Osteoblast (primary cell): Measurements from ENCODE around the gene DNAJC27. TPM values are rescaled to one million over a fixed set of nuclear protein-coding genes. Genes with fewer than 3 reads are reported as not detected.
A peak's percentile ranks its signal among the peaks of the same experiment; 100 is the strongest.

Source experiments
- DNase-seq: peaks from one replicate; pipeline ENCODE4 v3.0.0; 2011; ENCODE audit warnings: low spot score, mixed read lengths; ENCODE audit not compliant: insufficient read length; ENCODE audit errors: missing footprints
- H2AFZ ChIP-seq: 2 replicates; pipeline ENCODE4 v1.6.0; 2011; ENCODE audit warnings: mild to moderate bottlenecking, low read length
- H3K27ac ChIP-seq: 2 replicates; pipeline ENCODE4 v1.5.1; 2011; ENCODE audit warnings: mild to moderate bottlenecking, low read depth, low read length, moderate library complexity
- H3K27me3 ChIP-seq: 2 replicates; pipeline ENCODE4 v1.6.0; 2012; ENCODE audit warnings: mild to moderate bottlenecking, control low read depth, inconsistent platforms, low read length, moderate library complexity; ENCODE audit not compliant: insufficient read depth
- H3K36me3 ChIP-seq: 2 replicates; pipeline ENCODE4 v1.5.1; 2011; ENCODE audit warnings: mild to moderate bottlenecking, low read length, control low read depth, moderate library complexity; ENCODE audit not compliant: insufficient read depth
- H3K4me1 ChIP-seq: 2 replicates; pipeline ENCODE4 v1.5.1; 2011; ENCODE audit warnings: mild to moderate bottlenecking, low read length, control low read depth, moderate library complexity; ENCODE audit not compliant: insufficient read depth
- H3K4me2 ChIP-seq: 2 replicates; pipeline ENCODE4 v1.6.0; 2011; ENCODE audit warnings: mild to moderate bottlenecking, low read length; ENCODE audit not compliant: insufficient read depth
- H3K4me3 ChIP-seq: fragments of 200-600 bp; sonication (generic); 3 replicates; pipeline ENCODE4 v1.5.1; 2012; ENCODE audit warnings: mild to moderate bottlenecking, low read length, inconsistent platforms; ENCODE audit not compliant: insufficient read depth
- H3K79me2 ChIP-seq: 2 replicates; pipeline ENCODE4 v1.6.0; 2012; ENCODE audit warnings: mild to moderate bottlenecking, low read length, control low read depth, inconsistent platforms; ENCODE audit not compliant: insufficient read depth
- H3K9me3 ChIP-seq: 2 replicates; pipeline ENCODE4 v1.5.1; 2011; ENCODE audit warnings: low read depth, low read length, control low read depth
- H4K20me1 ChIP-seq: 2 replicates; pipeline ENCODE4 v1.6.0; 2012; ENCODE audit warnings: mild to moderate bottlenecking, low read length, control low read depth; ENCODE audit not compliant: insufficient read depth
- total RNA-seq: library from RNA; depleted of rRNA; stranded (reverse); fragments of >200 nt; gene quantifications from 2 replicates; pipeline ENCODE4 v1.2.3, GENCODE V29; 2012
- TF ChIP-seq, protein P1 (sequence below): IDR thresholded peaks from 2 replicates; pipeline ENCODE4 v1.5.1; 2011; ENCODE audit warnings: mild to moderate bottlenecking, low read depth, low read length, moderate library complexity; ENCODE audit errors: extremely low read depth

The DNAJC27 gene
- total RNA-seq, 1 donor: 8.7 TPM

DNA sequence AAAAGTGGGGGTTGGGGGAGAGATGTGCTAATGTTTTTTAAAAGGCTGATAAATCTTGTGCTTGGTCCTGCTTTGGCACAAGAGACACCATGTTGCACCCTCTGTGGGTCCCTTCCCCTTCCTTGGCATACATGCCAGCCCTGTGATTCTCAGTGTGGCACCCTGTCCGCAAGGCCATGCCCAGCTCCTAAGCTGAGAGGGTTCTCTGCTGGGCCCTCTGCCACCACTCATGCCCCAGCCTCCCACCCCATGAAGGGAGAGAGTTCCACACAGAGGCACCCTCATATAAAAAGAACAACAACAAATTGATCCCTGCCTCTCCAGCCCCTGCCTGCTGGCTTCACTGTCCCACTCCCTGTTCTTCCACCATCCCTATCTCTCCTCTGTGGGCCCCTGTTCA is 49.2 kb downstream of the DNAJC27 start:
- DNase-seq: no peak
- peaks cover 2% of the 10 kb centered on the region for H4K20me1 ChIP-seq
- H3K4me1 ChIP-seq: peaks cover 18% of the 10 kb centered on the region
- no peaks in the 10 kb centered on the region for H3K36me3 ChIP-seq
- no peak overlapping the region for H3K4me2 ChIP-seq
- no peak overlapping the region for H2AFZ ChIP-seq
- H3K27me3 ChIP-seq: no peaks in the 10 kb centered on the region
- TF ChIP-seq, protein P1, sequence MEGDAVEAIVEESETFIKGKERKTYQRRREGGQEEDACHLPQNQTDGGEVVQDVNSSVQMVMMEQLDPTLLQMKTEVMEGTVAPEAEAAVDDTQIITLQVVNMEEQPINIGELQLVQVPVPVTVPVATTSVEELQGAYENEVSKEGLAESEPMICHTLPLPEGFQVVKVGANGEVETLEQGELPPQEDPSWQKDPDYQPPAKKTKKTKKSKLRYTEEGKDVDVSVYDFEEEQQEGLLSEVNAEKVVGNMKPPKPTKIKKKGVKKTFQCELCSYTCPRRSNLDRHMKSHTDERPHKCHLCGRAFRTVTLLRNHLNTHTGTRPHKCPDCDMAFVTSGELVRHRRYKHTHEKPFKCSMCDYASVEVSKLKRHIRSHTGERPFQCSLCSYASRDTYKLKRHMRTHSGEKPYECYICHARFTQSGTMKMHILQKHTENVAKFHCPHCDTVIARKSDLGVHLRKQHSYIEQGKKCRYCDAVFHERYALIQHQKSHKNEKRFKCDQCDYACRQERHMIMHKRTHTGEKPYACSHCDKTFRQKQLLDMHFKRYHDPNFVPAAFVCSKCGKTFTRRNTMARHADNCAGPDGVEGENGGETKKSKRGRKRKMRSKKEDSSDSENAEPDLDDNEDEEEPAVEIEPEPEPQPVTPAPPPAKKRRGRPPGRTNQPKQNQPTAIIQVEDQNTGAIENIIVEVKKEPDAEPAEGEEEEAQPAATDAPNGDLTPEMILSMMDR: no peak
- H3K79me2 ChIP-seq: peaks cover 2% of the 10 kb centered on the region
- H3K27ac ChIP-seq: no peak overlapping the region
- no peaks in the 10 kb centered on the region for H3K9me3 ChIP-seq
- H3K4me3 ChIP-seq: no peak overlapping the region

DNA sequence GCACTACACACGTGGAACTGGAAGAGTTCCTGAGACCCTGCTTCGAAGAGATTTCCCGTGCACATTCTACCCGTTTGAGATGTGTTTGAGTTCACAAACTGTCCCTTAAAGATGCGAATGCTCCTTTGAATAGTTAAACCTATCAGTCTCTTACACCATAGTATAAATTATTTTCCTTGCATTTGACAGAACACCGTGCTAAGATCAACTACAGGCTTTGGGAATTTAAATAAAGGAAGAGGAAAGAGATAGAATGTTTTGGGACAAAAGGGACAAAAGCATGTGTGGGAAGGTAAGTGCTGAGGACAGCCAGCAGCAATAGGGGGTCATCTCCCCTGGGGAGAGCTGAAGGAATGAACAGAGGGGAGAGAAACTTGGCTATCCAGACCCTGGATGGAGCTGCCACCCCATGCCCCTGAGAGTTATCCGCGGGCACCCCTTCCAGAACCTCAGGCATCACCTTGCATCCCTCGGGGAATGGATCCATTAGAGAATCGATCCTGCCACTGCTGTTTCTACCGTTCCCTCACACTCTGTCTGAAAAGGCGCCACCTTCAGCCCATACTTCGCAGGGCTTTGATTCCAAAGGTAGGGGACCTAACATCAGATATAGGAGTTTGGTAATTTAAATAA is 50.8 kb downstream of the DNAJC27 start:
- peak overlapping the region; percentile 80 for H2AFZ ChIP-seq
- TF ChIP-seq, protein P1: no peak

DNA sequence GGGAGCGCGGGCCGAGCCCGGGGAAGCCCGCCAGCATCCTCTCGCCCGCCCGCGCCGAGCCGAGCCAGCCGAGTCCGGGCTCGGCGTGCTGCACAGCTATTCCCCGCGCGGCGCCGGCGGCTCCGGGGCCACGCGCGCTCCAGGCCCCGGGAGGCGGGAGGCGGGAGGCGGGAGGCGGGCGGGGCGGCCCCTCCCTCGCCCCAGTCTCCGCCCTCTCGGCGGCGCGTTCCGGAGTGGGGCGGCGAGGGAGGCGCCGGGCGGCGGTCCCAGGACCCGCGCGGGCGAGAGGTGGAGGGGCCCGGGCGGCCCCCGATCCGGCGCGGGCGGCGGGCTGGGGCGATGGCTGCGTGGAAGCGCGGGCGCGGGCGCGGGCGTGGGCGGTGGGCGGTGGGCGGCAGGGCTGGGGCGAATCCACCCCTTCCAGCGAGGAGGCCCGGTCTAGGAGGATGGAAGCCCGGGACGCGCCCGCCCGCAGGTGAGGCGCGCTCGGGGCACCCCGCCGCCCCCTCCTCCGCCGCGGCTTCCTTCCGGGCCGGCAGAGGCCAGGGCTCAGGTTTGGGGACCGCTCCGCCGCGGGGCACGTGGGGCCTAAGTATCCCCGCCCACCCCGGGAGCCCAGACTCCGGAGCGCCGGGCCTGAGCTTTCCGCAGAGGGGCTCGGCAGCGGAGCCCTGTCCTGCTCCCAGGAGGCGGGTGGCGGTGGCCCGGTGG is 51.5 kb downstream of the DNAJC27 start, which contains the start of gene ADCY3:
TSS of gene ADCY3 (minus strand) at position 140 of the 711 bp plus-strand sequence. CDS start 1,250 bp downstream, outside the sequence.
- Histone ChIP-seq H3K9me3 (no peaks in the 10 kb centered on the region), H3K4me2 (peak within 1 kb of the TSS; percentile 84), H3K4me3 (peak within 1 kb of the TSS; percentile 75), H3K36me3 (no peaks in the 10 kb centered on the region), H3K79me2 (peaks cover 8% of the 10 kb centered on the region), H4K20me1 (peaks cover 16% of the 10 kb centered on the region), H3K27me3 (no peaks in the 10 kb centered on the region), H3K27ac (peak within 1 kb of the TSS; percentile 33), H2AFZ (peak within 1 kb of the TSS; percentile 80), H3K4me1 (peaks cover 23% of the 10 kb centered on the region)
- TF ChIP-seq, protein P1: no peak
- peak; percentile 99 for DNase-seq

More for the DNA sequence above, 50.8 kb downstream of the DNAJC27 start:
- H4K20me1 ChIP-seq: peaks cover 15% of the 10 kb centered on the region
- H3K27me3 ChIP-seq: no peaks in the 10 kb centered on the region
- no peaks in the 10 kb centered on the region for H3K36me3 ChIP-seq
- peak overlapping the region; percentile 84 for H3K4me2 ChIP-seq
- H3K9me3 ChIP-seq: no peaks in the 10 kb centered on the region
- no peak overlapping the region for H3K27ac ChIP-seq
- H3K4me3 ChIP-seq: peak overlapping the region; percentile 67
- peaks cover 8% of the 10 kb centered on the region for H3K79me2 ChIP-seq
- H3K4me1 ChIP-seq: peaks cover 23% of the 10 kb centered on the region
- DNase-seq: no peak

DNA sequence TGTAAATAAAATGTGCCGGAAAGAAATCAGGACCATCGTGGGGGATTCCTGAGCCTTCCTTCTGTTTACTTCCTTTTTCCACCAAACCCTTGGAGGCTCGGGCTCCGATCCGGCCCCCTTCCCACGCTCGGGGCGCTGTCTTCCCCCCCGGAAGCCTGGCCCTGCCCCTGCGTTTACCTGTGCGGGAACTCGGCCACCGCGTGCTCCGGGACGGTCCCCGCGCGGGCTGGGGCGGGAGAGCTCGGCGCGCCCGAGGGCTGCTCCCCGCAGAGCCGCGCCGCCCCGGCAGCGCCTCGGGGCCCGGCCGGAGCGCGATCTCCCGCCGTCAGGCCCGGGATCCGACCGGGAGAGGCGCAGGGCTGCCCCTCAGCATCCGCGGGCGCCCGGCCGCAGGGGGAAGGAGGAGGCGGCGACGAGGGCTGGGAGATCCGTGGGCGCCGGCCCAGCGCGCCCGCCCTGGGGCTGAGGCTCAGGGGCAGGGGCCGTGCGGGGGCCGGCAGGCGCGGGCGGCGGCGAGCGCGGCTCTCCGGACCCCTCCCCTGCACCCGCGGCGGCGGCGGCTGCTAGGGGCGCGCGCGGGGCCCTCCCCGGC is 52.2 kb downstream of the DNAJC27 start:
- TF ChIP-seq, protein P1: no peak
- Histone ChIP-seq H4K20me1 (peaks cover 16% of the 10 kb centered on the region), H3K4me2 (peak overlapping the region; percentile 77), H3K9me3 (no peaks in the 10 kb centered on the region), H3K27ac (peak overlapping the region; percentile 33), H2AFZ (peak overlapping the region; percentile 72), H3K4me1 (peaks cover 23% of the 10 kb centered on the region), H3K79me2 (peaks cover 12% of the 10 kb centered on the region), H3K4me3 (peak overlapping the region; percentile 75), H3K27me3 (no peaks in the 10 kb centered on the region), H3K36me3 (no peaks in the 10 kb centered on the region)
- DNase-seq: peak; percentile 97
